HG03457 (cell line): ENCODE data around the gene SEMA3B.
A peak's percentile ranks its signal among the peaks of the same experiment; 100 is the strongest.
"Not testable (repeated sequence)": the region's sequence is repeated elsewhere in the genome, so short reads cannot be mapped to it uniquely, and the experiment has no call there.

ENCODE experiments used
- ATAC-seq: cut with Tn5 transposase; IDR thresholded peaks from one replicate; pipeline ENCODE4 v1.9.1; 2021; ENCODE audit warnings: moderate number of reproducible peaks; ENCODE audit not compliant: unreplicated experiment

Gene SEMA3B

DNA sequence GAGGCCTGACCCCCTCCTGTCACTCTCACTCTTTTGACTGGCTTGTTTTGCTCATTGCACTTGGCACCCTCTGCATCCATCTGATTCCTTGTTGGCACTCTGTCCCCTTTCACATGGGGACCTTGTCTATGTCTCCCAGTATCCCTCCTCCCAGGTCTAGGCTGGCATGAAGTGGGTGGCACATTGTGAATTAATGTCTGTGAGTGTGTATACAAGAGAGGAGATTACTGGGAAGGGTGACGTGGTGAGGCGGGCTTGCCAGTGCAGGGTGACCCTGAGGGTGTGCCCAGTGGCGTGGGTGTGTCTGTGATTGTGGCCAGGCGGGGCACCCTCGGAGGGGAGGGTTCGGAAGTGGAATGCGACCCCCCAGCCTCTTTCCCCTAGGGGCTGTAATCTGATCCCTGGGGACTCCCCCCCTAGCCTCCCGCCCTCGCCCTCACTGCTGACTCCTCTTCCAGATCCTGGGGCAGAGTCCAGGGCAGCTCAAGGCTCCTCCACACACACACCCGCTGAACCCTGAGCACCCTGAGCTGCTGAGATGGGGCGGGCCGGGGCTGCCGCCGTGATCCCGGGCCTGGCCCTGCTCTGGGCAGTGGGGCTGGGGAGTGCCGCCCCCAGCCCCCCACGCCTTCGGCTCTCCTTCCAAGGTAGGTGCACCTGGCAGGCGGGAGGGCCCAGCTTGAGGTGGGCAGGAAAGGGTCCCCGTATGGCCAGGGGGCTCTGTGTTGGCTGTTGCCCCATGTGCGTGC, at the start of gene SEMA3B:
TSS of gene SEMA3B (plus strand) at position 445 of the 749 bp plus-strand sequence. CDS start at position 539, 94 bp downstream.
- ATAC-seq = no peak

DNA sequence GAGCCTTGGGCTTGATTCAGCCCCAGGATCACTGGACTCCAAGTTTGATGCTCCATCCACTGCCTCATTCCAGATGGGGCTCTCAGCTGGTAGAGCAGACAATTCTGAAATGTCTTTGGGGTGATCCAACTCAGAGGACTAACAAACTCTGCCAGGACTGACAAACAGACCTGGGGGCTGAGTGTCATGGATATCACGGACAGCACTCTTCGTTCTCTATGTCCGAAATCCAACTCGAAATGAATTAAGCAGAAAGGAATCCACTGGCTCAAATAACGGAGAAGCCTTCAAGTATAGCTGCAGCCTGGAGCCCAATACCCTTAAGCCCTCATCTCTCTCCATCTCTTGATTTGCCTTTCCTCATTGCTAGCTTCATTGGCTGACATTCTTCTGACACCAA, 49.7 kb upstream of the SEMA3B start:
- ATAC-seq = no peak

GRCh38 chr3:50220109-50220508, 48.8 kb upstream of the SEMA3B start:
- ATAC-seq = no peak

- no peak for ATAC-seq
Observed at GRCh38 chr3:50221051-50221410, 47.9 kb upstream of the SEMA3B start.

- no peak for ATAC-seq
Observed at GRCh38 chr3:50221411-50222168, 47.4 kb upstream of the SEMA3B start.

DNA sequence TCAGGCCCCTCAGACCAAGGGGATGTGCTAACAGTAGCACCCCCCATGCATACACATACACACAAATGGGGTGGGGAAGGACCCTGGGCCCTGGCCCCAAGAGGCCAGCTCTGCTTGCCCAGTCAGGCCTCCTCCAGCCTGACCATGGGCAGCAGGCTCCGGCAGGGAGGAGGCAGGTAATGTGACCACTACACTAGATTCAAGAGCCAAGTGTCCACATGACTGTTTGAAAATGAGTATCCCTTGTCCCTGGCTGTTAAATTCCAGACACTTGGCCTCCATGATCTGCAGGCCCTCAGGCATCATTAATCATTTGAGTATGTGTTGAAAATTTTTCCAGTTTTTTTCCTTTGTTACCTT, 46.8 kb upstream of the SEMA3B start:
- ATAC-seq = no peak

GRCh38 chr3:50224639-50225038, 44.3 kb upstream of the SEMA3B start:
- ATAC-seq = no peak

- no peak for ATAC-seq
Observed at GRCh38 chr3:50226888-50227389, 42.0 kb upstream of the SEMA3B start.

DNA sequence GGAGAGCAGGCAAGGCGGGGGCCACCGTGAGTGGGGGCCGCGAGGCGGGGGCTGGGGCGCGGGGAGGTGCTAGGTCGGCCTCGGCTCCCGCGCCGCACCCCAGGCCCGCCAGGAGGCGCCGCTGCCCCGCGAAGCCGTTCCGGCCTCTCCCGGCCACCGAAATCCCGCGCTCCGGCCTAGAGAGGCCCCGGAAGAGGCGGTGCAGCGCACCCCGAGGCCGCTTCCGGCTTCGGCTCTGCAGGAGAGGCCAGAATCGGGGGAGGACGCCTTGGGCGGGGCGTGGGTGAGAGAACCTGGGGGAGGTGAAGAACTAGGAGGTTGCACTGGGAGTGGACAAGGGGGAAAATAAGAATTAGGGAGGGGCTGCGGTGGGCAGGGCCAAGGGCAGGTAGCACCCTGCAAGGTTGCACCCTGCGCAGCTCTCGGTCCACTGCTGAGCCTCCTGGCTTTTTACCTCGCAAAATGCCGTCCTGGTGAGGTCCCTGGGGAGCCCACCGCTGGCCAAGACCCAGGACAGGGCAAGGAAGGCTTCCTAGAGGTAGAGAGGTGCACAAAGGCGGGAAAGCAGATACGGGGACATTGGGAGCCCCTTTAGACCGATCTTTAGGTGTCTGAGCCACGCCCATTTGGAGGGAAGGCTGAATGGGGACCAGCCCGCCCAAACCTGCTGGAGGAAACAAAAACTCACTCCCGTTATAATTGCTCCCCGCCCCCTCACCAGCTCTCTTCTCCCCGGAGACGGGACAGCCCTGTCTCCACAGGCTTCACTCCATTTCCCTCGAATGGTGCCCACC, 41.4 kb upstream of the SEMA3B start:
- ATAC-seq = peak; percentile 58

DNA sequence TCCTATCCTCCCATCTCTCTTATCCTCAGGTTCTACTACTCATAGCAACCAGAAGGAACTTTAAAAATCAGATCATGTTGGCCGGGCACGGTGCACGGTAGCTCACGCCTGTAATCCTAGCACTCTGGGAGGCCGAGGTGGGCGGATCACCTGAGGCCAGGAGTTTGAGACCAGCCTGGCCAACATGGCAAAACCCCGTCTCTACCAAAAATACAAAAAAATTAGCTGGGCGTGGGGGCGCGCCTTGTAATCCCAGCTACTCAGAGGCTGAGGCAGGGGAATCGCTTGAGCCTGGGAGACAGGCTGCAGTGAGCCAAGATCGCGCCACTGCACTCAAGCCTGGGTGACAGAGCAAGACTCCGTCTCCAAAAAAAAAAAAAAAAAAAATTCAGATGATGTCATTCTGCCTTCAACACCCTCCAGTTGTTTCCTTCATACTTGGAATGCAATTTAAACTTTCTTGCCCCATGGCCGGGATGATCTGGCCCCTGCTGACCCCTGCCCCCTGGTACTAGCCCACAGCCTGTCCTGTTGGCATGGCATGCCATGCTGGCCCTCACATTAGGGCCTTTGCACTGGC, 40.7 kb upstream of the SEMA3B start:
- ATAC-seq = not testable (repeated sequence)

GRCh38 chr3:50229490-50229889, 39.5 kb upstream of the SEMA3B start:
- no peak for ATAC-seq

DNA sequence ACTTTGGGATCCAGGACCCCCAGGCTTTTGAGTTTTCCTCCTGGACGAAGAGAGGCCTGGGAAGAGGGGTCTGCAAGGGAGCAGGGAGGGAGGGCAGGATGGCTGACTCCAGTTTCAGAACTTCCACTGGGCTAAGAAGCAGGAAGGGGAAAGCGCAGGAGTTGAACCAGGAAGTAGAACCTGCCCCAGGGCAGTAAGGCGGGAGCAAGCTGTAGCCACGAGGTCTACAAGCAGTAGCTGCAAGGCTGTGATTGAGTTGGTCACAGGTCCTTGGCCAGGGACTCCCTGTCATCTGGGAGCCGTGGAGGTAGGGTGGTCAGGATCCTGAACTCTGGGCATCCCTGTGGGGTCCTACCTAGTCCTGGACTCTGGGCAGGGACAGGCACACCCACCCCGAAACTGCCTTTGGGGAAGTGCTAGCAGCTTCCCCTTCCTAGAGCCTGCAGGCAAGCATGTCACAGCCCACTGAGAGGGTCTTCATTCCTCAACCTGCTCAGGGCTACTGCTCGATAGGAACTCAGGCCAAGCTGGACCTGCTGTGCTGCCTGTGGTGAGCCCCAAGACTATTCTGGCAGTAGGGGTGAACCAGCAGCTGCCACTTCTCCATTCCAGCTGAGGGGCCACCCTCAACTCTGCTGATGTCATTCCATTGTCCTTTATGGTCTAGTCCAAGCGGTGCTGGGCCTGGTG, 38.7 kb upstream of the SEMA3B start:
- ATAC-seq = no peak

DNA sequence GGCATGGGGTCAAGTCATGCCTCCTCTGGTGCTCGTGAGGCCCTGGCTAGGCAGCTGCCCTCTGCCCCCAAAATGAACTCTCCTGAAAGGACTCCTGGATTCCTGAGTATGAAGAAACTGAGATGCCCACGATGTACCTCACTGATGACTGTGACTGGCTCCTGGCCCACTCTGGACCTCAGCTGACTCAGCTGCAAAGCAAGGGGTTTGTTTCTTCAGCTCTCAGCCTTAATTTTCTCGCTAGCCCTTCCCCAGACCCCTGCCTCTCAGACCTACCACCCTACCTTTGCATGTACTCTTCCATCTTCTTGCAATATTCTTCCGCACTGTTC, 38.2 kb upstream of the SEMA3B start:
- ATAC-seq = no peak

DNA sequence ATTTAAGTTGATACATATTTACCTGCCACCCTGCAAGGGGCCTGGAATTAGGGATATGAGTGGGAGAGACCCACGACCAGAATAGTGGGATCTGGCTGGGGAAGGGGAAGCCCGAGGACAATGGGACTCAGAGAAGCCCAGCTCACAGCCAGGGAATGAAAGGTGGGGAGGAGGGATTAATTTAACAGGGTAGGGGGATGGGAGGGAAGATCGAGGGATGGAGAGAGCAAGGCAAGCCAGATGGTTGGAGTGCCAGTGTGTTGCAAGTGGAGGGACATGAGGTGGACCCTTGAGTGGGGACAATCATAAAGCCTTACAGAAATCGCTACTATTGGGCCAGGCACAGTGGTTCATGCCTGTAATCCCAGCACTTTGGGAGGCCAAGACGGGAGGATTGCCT, 37.4 kb upstream of the SEMA3B start:
- ATAC-seq = no peak

DNA sequence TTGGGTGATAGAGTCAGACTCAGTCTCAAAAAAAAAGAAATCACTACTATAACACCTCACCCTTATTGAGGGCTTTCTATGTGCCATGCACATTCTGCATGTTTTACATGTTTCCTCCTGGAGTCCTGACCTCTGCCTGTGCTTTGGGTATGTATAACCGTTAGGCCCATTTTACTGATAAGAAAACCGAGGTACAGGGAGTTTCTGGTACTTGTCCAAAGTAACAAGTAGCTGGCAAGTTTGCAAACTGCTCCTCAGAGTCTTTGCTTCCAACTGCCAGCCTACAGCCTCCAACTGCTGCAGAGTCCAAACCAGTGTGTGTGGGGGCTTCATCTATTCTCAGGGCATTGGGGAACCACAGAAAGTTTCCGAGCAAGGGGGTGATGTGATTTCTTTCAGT, 36.6 kb upstream of the SEMA3B start:
- no peak for ATAC-seq

GRCh38 chr3:50233176-50233575, 35.8 kb upstream of the SEMA3B start:
- ATAC-seq = no peak

- peak; percentile 84 for ATAC-seq
Observed at GRCh38 chr3:50235716-50236483, 33.0 kb upstream of the SEMA3B start, which contains the start of gene GNAI2. TSS of gene GNAI2 (plus strand) at chr3:50236204. CDS start at chr3:50236336, 132 bp downstream.

- no peak for ATAC-seq
Observed at GRCh38 chr3:50236484-50237132, 32.3 kb upstream of the SEMA3B start.

DNA sequence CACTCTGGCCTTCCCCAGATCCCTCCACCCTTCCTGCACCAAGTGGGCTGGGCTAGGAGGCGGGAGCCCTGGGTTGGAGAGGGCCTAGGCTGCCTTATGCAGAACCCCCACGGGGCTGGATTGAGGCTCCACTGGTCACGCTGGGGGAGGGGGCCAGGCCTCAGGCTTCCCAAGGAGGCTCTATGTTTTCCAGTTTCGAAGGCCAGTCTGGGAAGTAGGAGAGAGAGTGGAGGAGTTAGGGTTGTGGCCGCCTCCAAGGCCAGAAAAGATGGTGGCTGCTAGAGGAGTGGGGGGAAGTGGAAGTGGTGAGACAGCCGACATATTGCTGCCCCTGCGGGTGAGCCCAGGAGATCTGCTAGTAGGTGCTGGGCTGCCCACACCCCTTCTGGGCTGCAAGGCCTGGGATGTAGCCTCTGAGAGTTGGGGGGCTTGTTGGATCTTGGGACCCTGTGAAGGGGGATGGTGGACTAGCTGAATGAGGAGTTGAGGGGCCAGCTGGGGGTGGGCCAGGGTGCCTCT, 31.8 kb upstream of the SEMA3B start:
- no peak for ATAC-seq
